Heart left ventricle (tissue), 16 donors: Measurements from ENCODE around the gene GALT. TPM values are rescaled to one million over a fixed set of nuclear protein-coding genes. Genes with fewer than 3 reads are reported as not detected.

Experiments
- ATAC-seq, 4 donors: fragments of 200-7000 bp; cut with Tn5 transposase; one replicate each; pipeline ENCODE4 v1.9.1; 2020 to 2022; ENCODE audit warnings: moderate library complexity in 4 of 4, mild to moderate bottlenecking in 3 of 4, moderate number of reproducible peaks in 1 of 4
- DNase-seq, 5 donors: peaks; one replicate each; pipeline ENCODE4 v3.0.0-alpha.2; 2020
- H3K27ac ChIP-seq, 12 donors: fragments of 200-600 bp; sonication (generic) in 4 of 12; one replicate each; pipeline versions ENCODE4 v1.5.0 to v1.8.0; 2016 to 2022; ENCODE audit warnings: mild to moderate bottlenecking in 2 of 12
- H3K27me3 ChIP-seq, 9 donors: fragments of 200-600 bp; sonication (generic) in 2 of 9; one replicate each; pipeline versions ENCODE4 v1.5.1 to v1.8.0; 2016 to 2022; ENCODE audit warnings: mild to moderate bottlenecking in 3 of 9
- H3K36me3 ChIP-seq, 9 donors: fragments of 200-600 bp; sonication (generic) in 2 of 9; one replicate each; pipeline versions ENCODE4 v1.5.0 to v1.8.0; 2018 to 2022; ENCODE audit warnings: mild to moderate bottlenecking in 2 of 9
- H3K4me1 ChIP-seq, 12 donors: fragments of 200-600 bp; sonication (generic) in 4 of 12; one replicate each; pipeline versions ENCODE4 v1.5.0 to v1.8.0; 2016 to 2022; ENCODE audit warnings: mild to moderate bottlenecking in 3 of 12
- H3K4me3 ChIP-seq, 12 donors: fragments of 200-600 bp; sonication (generic) in 4 of 12; one replicate each; pipeline versions ENCODE4 v1.5.0 to v1.8.0; 2017 to 2022; ENCODE audit warnings: mild to moderate bottlenecking in 9 of 12, moderate library complexity in 4 of 12
- H3K9me3 ChIP-seq, 12 donors: fragments of 200-600 bp; sonication (generic) in 4 of 12; one replicate each; pipeline versions ENCODE4 v1.5.0 to v1.8.0; 2016 to 2022; ENCODE audit warnings: mild to moderate bottlenecking in 1 of 12
- CTCF ChIP-seq, 12 donors: fragments of 200-600 bp; sonication (generic) in 4 of 12; IDR thresholded peaks; one replicate each; pipeline versions ENCODE4 v1.5.0 to v1.8.0; 2018 to 2022; ENCODE audit warnings: antibody characterized with exemption in 12 of 12, mild to moderate bottlenecking in 5 of 12
- POLR2A ChIP-seq, 2 donors: fragments of 450-650 bp; IDR thresholded peaks; one replicate each; pipeline ENCODE4 v1.6.1; 2017; ENCODE audit warnings: antibody characterized with exemption in 2 of 2, mild to moderate bottlenecking in 2 of 2, moderate library complexity in 2 of 2
- WGBS, 4 donors: extraction: QIAGEN DNeasy Blood & Tissue Kit in 2 of 4; methylation state at CpG; one replicate each; pipeline versions ENCODE4 v1.1.5 to v1.1.7; 2013 to 2018; 5-methylcytosine and 5-hydroxymethylcytosine counted together
- intact Hi-C, 10 donors: fragments of 100-400 bp; cut with DNase I; formaldehyde crosslinking; loops; one replicate each; pipeline versions ENCODE4 v1.11.1 to v1.14.2; 2022
- polyA plus RNA-seq, 2 donors: library from polyadenylated mRNA; stranded (reverse); fragments of 200-250 nt; gene quantifications; one replicate each; pipeline ENCODE4 v1.2.3, GENCODE V29; 2013
- total RNA-seq, 9 donors: library from RNA; depleted of rRNA in 2 of 9; stranded (reverse); fragments of >200 nt in 2 of 9; fragmentation: NEBNext Ultra II Directional in 3 of 9; extraction: Animal tissue kit (Norgen Biotek cat#: 25700) in 3 of 9; gene quantifications; one replicate each; pipeline versions ENCODE4 v1.1.0 to v1.2.4, GENCODE V29; 2016 to 2023
- donor health status: ischemic (EF 13 %, LVEDD 7.1; RV severe dilation, severe dysfunction).
- donor health status: healthy with polysubstance abuse.
- donor health status: DM: no; HTN: yes; CAD: no.
- donor health status: DM: no; HTN: no; CAD: no.
- donor health status: ischemic (EF 25% LVEDD 6.9; RV normal size, moderate dysfunction).
- donor health status: ischemic (EF 25% LVEDD 5.7; RV mildly dilated, moderate dysfunction).
- donor health status: healthy.
- donor health status: DM: yes; HTN: yes; CAD: no.
- donor health status: ischemic (EF 35%, LVEDD 5.7; RV mildly dilated, moderate dysfunction).
- donor health status: nonischemic (EF 11% LVEDD 7.7; RV severe dilation, severe dysfunction).
- donor health status: DM: yes; HTN: yes; CAD: no.
- donor health status: PGD.
- donor health status: ischemic (EF 29% LVEDD 5.4; RV normal size, mild dysfunction).
- donor health status: nonischemic (EF 23%, LVEDD 6.1; RV moderate dilation, normal function).

The GALT gene
- total and polyA plus RNA-seq, 11 donors: 16.8 to 67.9 (median 41.2) TPM

GRCh38 chr9:34665381-34666250 lies 19.1 kb downstream of the GALT start:
- Histone ChIP-seq H3K27me3 (no peaks in the 10 kb centered on the region), H3K9me3 (peaks cover 0 to 9% (median 0%) of the 10 kb centered on the region in 12 donors), H3K36me3 (peaks cover 0 to 27% (median 15%) of the 10 kb centered on the region in 9 donors), H3K4me1 (peaks cover 0 to 24% (median 12%) of the 10 kb centered on the region in 12 donors), H3K4me3 (peak overlapping the region; percentile 54 to 91 (median 74)), H3K27ac (peak overlapping the region; percentile 88 to 99 (median 98))
- DNase-seq: peak; percentile 94 to 97 (median 96)
- peak in 1 of 2 donors; percentile 35 for TF ChIP-seq POLR2A (IDR thresholded peaks at IDR 0.05)
- peak in 2 of 12 donors; percentile 4 to 20 for TF ChIP-seq CTCF (IDR thresholded peaks at IDR 0.05)
- 2 to 3% (median 2%) methylated on average over 43 to 55 of the region's 55 CpGs for WGBS, 4 donors
- intact Hi-C loops: loop anchor here in 3 of 10 donors (2.0 to 10.0 kb wide), 4 partner anchors 37 to 437 kb away; partner anchors contain the start of genes FANCG (in 1 of the 3), STOML2 (in 1 of the 3) and VCP (in 1 of the 3)
- ATAC-seq: peak; percentile 89 to 93 (median 90)

GRCh38 chr9:34669809-34670562 lies 23.5 kb downstream of the GALT start:
- WGBS, 4 donors: 89 to 96% (median 93%) methylated on average over 5 of the region's 5 CpGs
- Histone ChIP-seq H3K4me1 (peaks cover 0 to 15% (median 4%) of the 10 kb centered on the region in 12 donors), H3K9me3 (peaks cover 0 to 9% (median 0%) of the 10 kb centered on the region in 12 donors), H3K36me3 (peaks cover 0 to 6% (median 0%) of the 10 kb centered on the region in 9 donors), H3K4me3 (no peak overlapping the region), H3K27ac (no peak overlapping the region), H3K27me3 (no peaks in the 10 kb centered on the region)
- ATAC-seq: no peak
- peak in 1 of 5 donors; percentile 1 for DNase-seq
- TF ChIP-seq CTCF (IDR thresholded peaks at IDR 0.05) (no peak), POLR2A (IDR thresholded peaks at IDR 0.05) (no peak)
- intact Hi-C loops: loop anchor here in 2 of 10 donors (5.0 to 10.0 kb wide), 3 partner anchors 32 to 432 kb away; partner anchors contain the start of genes FANCG (in 1 of the 2), STOML2 (in 1 of the 2) and VCP (in 1 of the 2)

- DNase-seq (peak in 1 of 5 donors; percentile 12), ATAC-seq (no peak)
- intact Hi-C loops: no loop called here
- WGBS, 4 donors: 50 to 71% (median 61%) methylated on average over 1 of the region's 1 CpG
- Histone ChIP-seq H3K9me3 (peaks cover 0 to 9% (median 0%) of the 10 kb centered on the region in 12 donors), H3K4me3 (no peak overlapping the region), H3K36me3 (peaks cover 0 to 6% (median 0%) of the 10 kb centered on the region in 9 donors), H3K4me1 (peaks cover 0 to 11% (median under 1%) of the 10 kb centered on the region in 12 donors), H3K27me3 (no peaks in the 10 kb centered on the region), H3K27ac (no peak overlapping the region)
- TF ChIP-seq POLR2A (IDR thresholded peaks at IDR 0.05) (no peak), CTCF (IDR thresholded peaks at IDR 0.05) (no peak)
Observed at GRCh38 chr9:34671307-34671706, 24.8 kb downstream of the GALT start.
